Endothelial cell of umbilical vein (primary cell): ENCODE results near the gene RASA4. TPM values are rescaled to one million over a fixed set of nuclear protein-coding genes. Genes with fewer than 3 reads are reported as not detected.
"Not testable (repeated sequence)": the region's sequence is repeated elsewhere in the genome, so short reads cannot be mapped to it uniquely, and the experiment has no call there.

Experiments used
- BruUV-seq: library from RNA; stranded (reverse); fragments of 400-500 nt; replicated peaks from 2 replicates; lab custom pipeline; 2021; lab: Mats Ljungman, UMichigan
- CTCF ChIA-PET: fragments of 300-600, 350-600 bp; sonication (Branson Sonifier 250); formaldehyde crosslinking; loops from one replicate; lab custom pipeline; 2021; ENCODE audit warnings: antibody characterized with exemption, inconsistent platforms; lab: Charles Lee
- POLR2A ChIA-PET: fragments of 300-600, 350-600 bp; sonication (Branson Sonifier 250); formaldehyde crosslinking; loops from one replicate; lab custom pipeline; 2021; ENCODE audit warnings: antibody characterized with exemption, inconsistent platforms; lab: Charles Lee
- DNase-seq: peaks from one replicate; pipeline ENCODE4 v3.0.0-alpha.2; 2011; ENCODE audit warnings: low read depth, low spot score
- FAIRE-seq: peaks from 2 replicates; lab custom pipeline; 2011; peaks lifted over from hg19 to GRCh38; lab: Jason Lieb, UNC
- H2AFZ ChIP-seq: 2 replicates; pipeline ENCODE4 v1.6.0; 2012; ENCODE audit warnings: low read depth, low read length, control low read depth, inconsistent platforms
- H3K27ac ChIP-seq: 2 replicates; pipeline ENCODE4 v1.5.1; 2011; ENCODE audit warnings: low read depth, mild to moderate bottlenecking, control low read depth, low read length, moderate library complexity; ENCODE audit not compliant: insufficient read depth
- H3K27me3 ChIP-seq, 2 experiments: 2 replicates each; pipeline versions ENCODE4 v1.6.0 to v1.6.1; 2011; ENCODE audit warnings: low read length in 2 of 2, mixed read lengths in 1 of 2; ENCODE audit not compliant: control insufficient read depth in 2 of 2, insufficient read depth in 2 of 2
- H3K36me3 ChIP-seq, 2 experiments: 2 replicates in 1 of 2; 3 replicates in 1 of 2; pipeline ENCODE4 v1.5.1; 2011; ENCODE audit warnings: low read length in 2 of 2, mild to moderate bottlenecking in 1 of 2, moderate library complexity in 1 of 2; ENCODE audit not compliant: control insufficient read depth in 2 of 2, insufficient read depth in 2 of 2; ENCODE audit errors: extremely low read depth in 1 of 2
- H3K4me1 ChIP-seq: 3 replicates; pipeline ENCODE4 v1.5.1; 2011; ENCODE audit warnings: mild to moderate bottlenecking, low read length; ENCODE audit not compliant: control insufficient read depth, insufficient read depth; ENCODE audit errors: extremely low read depth
- H3K4me2 ChIP-seq: 2 replicates; pipeline ENCODE4 v1.6.1; 2011; ENCODE audit warnings: low read length, control low read depth, mixed read lengths; ENCODE audit not compliant: insufficient read depth
- H3K4me3 ChIP-seq, 3 experiments: fragments of 200-600 bp in 1 of 3; sonication (generic), shearing (Covaris generic) in 1 of 3; replicated peaks in 1 of 3; 2 replicates each; pipeline ENCODE4 v1.5.1; 2011 to 2016; ENCODE audit warnings: control low read depth in 3 of 3, low read length in 3 of 3, mild to moderate bottlenecking in 2 of 3, inconsistent platforms in 1 of 3, low read depth in 1 of 3, moderate library complexity in 1 of 3; ENCODE audit not compliant: insufficient read depth in 1 of 3
- H3K79me2 ChIP-seq: 2 replicates; pipeline ENCODE4 v1.6.0; 2012; ENCODE audit warnings: low read length, inconsistent platforms; ENCODE audit not compliant: control insufficient read depth, insufficient read depth
- H3K9ac ChIP-seq: replicated peaks from 2 replicates; pipeline ENCODE3; 2011; ENCODE audit warnings: low read length, control low read depth; ENCODE audit not compliant: insufficient read depth; ENCODE audit errors: extremely low read depth
- H3K9me1 ChIP-seq: replicated peaks from 3 replicates; pipeline ENCODE4 v1.6.0; 2011; ENCODE audit warnings: mild to moderate bottlenecking, low read length; ENCODE audit not compliant: control insufficient read depth, insufficient read depth; ENCODE audit errors: extremely low read depth
- H3K9me3 ChIP-seq: replicated peaks from 2 replicates; pipeline ENCODE4 v1.5.1; 2012; ENCODE audit warnings: low read length, inconsistent platforms; ENCODE audit not compliant: control insufficient read depth, insufficient read depth
- H4K20me1 ChIP-seq: replicated peaks from 2 replicates; pipeline ENCODE3; 2011; ENCODE audit warnings: mild to moderate bottlenecking, low read length; ENCODE audit not compliant: control insufficient read depth, insufficient read depth; ENCODE audit errors: extremely low read depth
- dilution Hi-C: fragments of 300-500 bp; cut with MboI; formaldehyde crosslinking; loops from one replicate; pipeline ENCODE4 v1.15.0; 2019; ENCODE audit warnings: low sequenced_read_pairs; ENCODE audit not compliant: extremely low pct_ligation_motif_present
- intact Hi-C: fragments of 100-400 bp; cut with micrococcal nuclease; formaldehyde crosslinking; loops from one replicate; pipeline ENCODE4 v1.10.0; 2022
- polyA plus RNA-seq, 4 experiments: library from polyadenylated mRNA; depleted of rRNA in 3 of 4; stranded (reverse) in 3 of 4; unstranded in 1 of 4; fragments of >200 nt; gene quantifications; 2 replicates each; pipeline versions ENCODE4 v1.2.1 to v1.2.3, GENCODE V29; 2011 to 2012; ENCODE audit warnings: missing spikeins in 1 of 4
- total RNA-seq: library from RNA; stranded (reverse); gene quantifications from 2 replicates; pipeline ENCODE4 v1.2.3, GENCODE V29; 2021

Gene RASA4
- total and polyA plus RNA-seq, 2 donors (not counting 3 experiments of a cell fraction or from before 2014, with no cell fraction given) = 11.6 to 20.1 TPM

DNA sequence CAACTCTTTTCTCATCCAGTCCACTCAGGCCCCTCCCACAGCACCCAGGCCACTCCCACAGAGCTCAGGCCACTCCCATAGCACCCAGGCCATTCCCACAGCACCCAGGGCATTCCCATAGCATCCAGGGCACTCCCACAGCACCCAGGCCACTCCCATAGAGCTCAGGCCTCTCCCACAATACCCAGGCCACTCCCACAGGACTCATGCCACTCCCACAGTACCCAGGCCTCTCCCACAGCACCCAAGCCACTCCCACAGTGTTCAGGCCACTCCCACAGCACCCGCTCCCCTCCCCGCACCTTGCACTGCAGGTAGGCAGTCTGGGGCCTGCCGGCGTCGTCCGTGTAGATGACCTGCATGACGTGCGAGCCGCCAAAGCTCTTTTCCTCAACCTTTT is 26.7 kb downstream of the RASA4 start:
- H3K4me1 ChIP-seq, H3K36me3 ChIP-seq, CTCF ChIA-PET, H2AFZ ChIP-seq, H3K27ac ChIP-seq, H3K9me1 ChIP-seq, H3K27me3 ChIP-seq, H3K9ac ChIP-seq, H3K4me2 ChIP-seq, FAIRE-seq, POLR2A ChIA-PET, H3K79me2 ChIP-seq, DNase-seq, H4K20me1 ChIP-seq, intact Hi-C loops, dilution Hi-C loops, H3K9me3 ChIP-seq, BruUV-seq, H3K4me3 ChIP-seq: not testable (repeated sequence)

DNA sequence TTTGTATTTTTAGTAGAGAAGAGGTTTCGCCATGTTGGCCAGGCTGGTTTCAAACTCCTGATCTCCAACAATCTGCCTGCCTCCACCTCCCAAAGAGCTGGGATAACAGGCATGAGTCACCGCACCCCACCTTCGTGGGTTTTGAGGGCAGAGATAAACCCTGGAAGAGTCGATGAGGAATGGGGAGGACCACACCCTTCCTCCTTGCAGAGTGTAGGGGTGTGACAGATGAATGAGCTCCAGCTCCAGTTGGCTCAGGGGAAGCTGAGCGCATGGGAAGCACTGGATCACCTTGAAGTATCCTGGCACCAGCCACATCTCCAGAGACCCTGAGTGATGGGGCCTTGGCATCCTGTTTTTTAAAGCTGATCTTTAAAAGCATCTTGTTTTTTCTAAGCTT is 33.1 kb downstream of the RASA4 start:
- H3K4me2 ChIP-seq, H3K27ac ChIP-seq, H3K9me3 ChIP-seq, H3K4me1 ChIP-seq, FAIRE-seq, dilution Hi-C loops, H3K36me3 ChIP-seq, H3K4me3 ChIP-seq, DNase-seq, H3K9ac ChIP-seq, BruUV-seq, POLR2A ChIA-PET, H4K20me1 ChIP-seq, H2AFZ ChIP-seq, H3K27me3 ChIP-seq, intact Hi-C loops, CTCF ChIA-PET, H3K79me2 ChIP-seq, H3K9me1 ChIP-seq: not testable (repeated sequence)

DNA sequence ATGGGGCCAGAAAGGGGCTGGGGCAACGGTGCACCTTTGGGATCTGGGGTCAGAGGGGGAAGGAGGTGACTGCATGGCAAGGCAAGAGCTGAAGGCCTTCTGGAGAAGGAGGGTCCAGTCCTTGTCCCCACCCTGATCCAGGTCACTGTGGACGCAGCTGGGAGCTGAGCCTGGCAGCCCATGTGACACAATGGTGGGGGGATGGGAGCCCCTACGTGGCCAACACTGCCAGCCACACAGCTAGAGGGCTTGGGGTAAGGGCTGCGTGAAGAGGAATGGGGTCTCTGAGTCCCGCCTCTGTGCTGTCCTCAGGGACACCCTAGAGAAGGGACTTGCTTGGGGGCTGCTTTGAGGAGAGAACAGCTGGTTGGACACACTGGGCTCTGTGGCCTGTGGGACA is 34.8 kb downstream of the RASA4 start:
- POLR2A ChIA-PET = not testable (repeated sequence)

DNA sequence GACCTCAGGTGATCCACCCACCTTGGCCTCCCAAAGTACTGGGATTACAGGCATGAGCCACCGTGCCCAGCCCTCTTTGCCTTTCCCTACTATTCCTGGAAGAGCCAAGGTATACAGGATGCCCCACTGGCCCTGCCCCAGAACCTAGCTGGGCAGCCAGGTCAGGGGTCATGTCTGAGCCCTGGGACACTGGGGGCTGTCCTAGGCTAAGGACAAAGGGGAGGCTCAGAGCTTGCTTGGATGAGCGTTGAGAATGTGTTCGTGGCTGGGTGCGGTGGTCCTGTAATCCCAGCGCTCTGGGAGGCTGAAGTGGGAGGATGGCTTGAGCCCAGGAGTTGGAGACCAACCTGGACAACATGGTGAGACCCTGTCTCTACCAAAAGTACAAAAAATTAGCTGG is 38.1 kb downstream of the RASA4 start:
- BruUV-seq, H3K4me1 ChIP-seq, H3K27ac ChIP-seq, intact Hi-C loops, H2AFZ ChIP-seq, FAIRE-seq, H3K9me1 ChIP-seq, CTCF ChIA-PET, DNase-seq, dilution Hi-C loops, H3K4me2 ChIP-seq, H3K27me3 ChIP-seq, H3K9ac ChIP-seq, H3K36me3 ChIP-seq, H3K9me3 ChIP-seq, H3K4me3 ChIP-seq, H3K79me2 ChIP-seq, POLR2A ChIA-PET, H4K20me1 ChIP-seq: not testable (repeated sequence)

More for the DNA sequence above, 34.8 kb downstream of the RASA4 start:
- H3K36me3 ChIP-seq, DNase-seq, H3K9ac ChIP-seq, CTCF ChIA-PET, H2AFZ ChIP-seq, dilution Hi-C loops, BruUV-seq, FAIRE-seq, intact Hi-C loops, H3K4me1 ChIP-seq, H3K79me2 ChIP-seq, H3K4me2 ChIP-seq, H3K9me3 ChIP-seq, H3K27ac ChIP-seq, H3K27me3 ChIP-seq, H3K4me3 ChIP-seq, H4K20me1 ChIP-seq, H3K9me1 ChIP-seq: not testable (repeated sequence)
